Pancreas (tissue), 10 donors: Measurements from ENCODE around the gene HIPK4. TPM values are rescaled to one million over a fixed set of nuclear protein-coding genes. Genes with fewer than 3 reads are reported as not detected.

Source experiments
- ATAC-seq, 4 donors: fragments of 200-7000 bp; cut with Tn5 transposase; one replicate each; pipeline versions ENCODE4 v1.8.0 to v1.9.1; 2020; ENCODE audit warnings: mild to moderate bottlenecking in 4 of 4, moderate library complexity in 4 of 4
- DNase-seq, 6 donors: peaks; one replicate each; pipeline ENCODE4 v3.0.0-alpha.2; 2020
- FAIRE-seq: peaks from 2 replicates; lab custom pipeline; 2012; peaks lifted over from hg19 to GRCh38; lab: Jason Lieb, UNC
- H3K27ac ChIP-seq, 4 donors: fragments of 200-600 bp; sonication (generic); 1 replicate in 3 of 4; 2 replicates in 1 of 4; pipeline versions ENCODE4 v1.5.0 to v1.8.0; 2020
- H3K27me3 ChIP-seq, 4 donors: fragments of 200-600 bp; one replicate each; pipeline ENCODE4 v1.8.0; 2021
- H3K36me3 ChIP-seq, 3 donors: fragments of 200-600 bp; sonication (generic) in 1 of 3; one replicate each; pipeline versions ENCODE4 v1.5.0 to v1.8.0; 2020 to 2021
- H3K4me1 ChIP-seq, 3 donors: fragments of 200-600 bp; one replicate each; pipeline ENCODE4 v1.8.0; 2021
- H3K4me3 ChIP-seq, 4 donors: fragments of 200-600 bp; sonication (generic) in 2 of 4; one replicate each; pipeline versions ENCODE4 v1.5.0 to v1.8.0; 2020 to 2021
- H3K9me3 ChIP-seq, 4 donors: fragments of 200-600 bp; one replicate each; pipeline ENCODE4 v1.8.0; 2021
- WGBS, 2 donors: extraction: QIAGEN DNeasy Blood & Tissue Kit; methylation state at CpG; one replicate each; pipeline ENCODE4 v1.1.7; 2013; 5-methylcytosine and 5-hydroxymethylcytosine counted together
- intact Hi-C, 3 donors: fragments of 100-400 bp; cut with DNase I; formaldehyde crosslinking; loops; one replicate each; pipeline versions ENCODE4 v1.11.1 to v1.14.2; 2022
- polyA plus RNA-seq, 2 donors: library from polyadenylated mRNA; stranded (reverse); fragments of 200-250 nt; gene quantifications; one replicate each; pipeline ENCODE4 v1.2.3, GENCODE V29; 2013
- total RNA-seq, 6 donors: library from RNA; stranded (reverse); fragmentation: NEBNext Ultra II Directional in 4 of 6; extraction: Animal tissue kit (Norgen Biotek cat#: 25700) in 4 of 6; gene quantifications; one replicate each; pipeline versions ENCODE4 v1.2.1 to v1.2.4, GENCODE V29; 2021 to 2023
- TF ChIP-seq, protein P1 (sequence below), 4 donors: fragments of 200-600 bp; sonication (generic) in 3 of 4; IDR thresholded peaks; one replicate each; pipeline versions ENCODE4 v1.5.0 to v1.8.0; 2021; ENCODE audit warnings: antibody characterized with exemption in 4 of 4
- donor health status: healthy with polysubstance abuse.
- donor health status: DM: no; HTN: no; CAD: no; lungs with moderate emphysema.
- donor health status: DM: no; HTN: no; CAD: no.
- donor health status: control.
- donor health status: control.
- donor health status: Bipolar disorder and iron deficiency.
- donor health status: DM: yes; HTN: yes; CAD: no.
- donor health status: DM: no; HTN: no; CAD: no.
- donor health status: DM: no; HTN: no; CAD: no.
- donor health status: DM: yes; HTN: yes; CAD: no.

The HIPK4 gene
- total and polyA plus RNA-seq, 8 donors: 0.05 to 0.14 (median 0.08) TPM; not detected in 3

DNA sequence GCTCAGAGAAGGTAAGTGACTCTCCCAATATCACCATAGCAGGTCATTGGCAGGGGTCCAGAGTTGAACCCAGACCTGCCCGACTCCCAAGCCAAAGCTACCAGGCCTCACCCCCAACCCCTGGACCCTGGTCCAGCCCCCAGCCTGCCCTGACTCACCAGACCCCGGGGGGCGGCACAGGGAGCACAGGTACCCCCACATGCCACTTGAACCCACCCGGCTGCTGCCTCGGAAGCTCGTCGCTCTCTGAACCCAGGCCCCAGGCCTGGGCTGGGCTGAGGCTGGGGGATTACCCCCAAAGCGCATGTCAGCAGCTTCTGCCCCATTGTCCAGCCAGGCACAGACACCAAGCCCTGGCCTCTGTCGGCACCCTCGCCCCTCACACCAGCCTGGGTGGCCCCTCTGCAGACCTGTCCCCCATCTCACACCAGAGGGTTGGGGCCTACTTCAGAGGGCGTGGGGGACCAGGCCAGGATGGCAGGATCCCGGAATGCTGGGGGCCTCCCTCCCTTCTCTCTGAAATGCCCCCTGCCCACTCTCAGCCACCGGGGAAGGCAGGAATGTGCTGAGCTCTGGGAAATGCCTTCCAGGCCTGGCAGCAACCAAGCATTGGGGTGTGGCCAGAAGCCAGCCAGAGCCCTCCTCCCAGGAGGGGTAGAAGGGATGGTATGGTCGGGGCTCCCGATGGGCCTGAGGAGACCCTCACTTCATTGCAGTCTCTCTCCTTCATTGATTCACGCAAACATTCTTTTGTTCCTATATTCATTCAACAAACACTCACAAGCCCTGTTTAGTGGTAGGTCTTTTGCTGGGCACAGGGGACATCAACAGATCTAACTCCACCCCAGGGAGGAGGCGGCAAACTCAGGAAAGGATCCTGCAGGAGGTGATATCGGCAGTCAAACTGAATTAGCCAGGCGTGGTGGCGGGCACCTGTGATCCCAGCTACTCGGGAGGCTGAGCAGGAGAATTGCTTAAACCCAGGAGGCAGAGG is 24.9 kb upstream of the HIPK4 start:
- no peaks in the 10 kb centered on the region for H3K27me3 ChIP-seq
- H3K4me1 ChIP-seq: no peaks in the 10 kb centered on the region
- no peaks in the 10 kb centered on the region for H3K36me3 ChIP-seq
- no peak for ATAC-seq
- 80 to 81% methylated on average over 18 to 21 of the region's 21 CpGs for WGBS, 2 donors
- intact Hi-C loops: no loop called here
- no peak for DNase-seq
- no peak overlapping the region for H3K4me3 ChIP-seq
- TF ChIP-seq, protein P1, sequence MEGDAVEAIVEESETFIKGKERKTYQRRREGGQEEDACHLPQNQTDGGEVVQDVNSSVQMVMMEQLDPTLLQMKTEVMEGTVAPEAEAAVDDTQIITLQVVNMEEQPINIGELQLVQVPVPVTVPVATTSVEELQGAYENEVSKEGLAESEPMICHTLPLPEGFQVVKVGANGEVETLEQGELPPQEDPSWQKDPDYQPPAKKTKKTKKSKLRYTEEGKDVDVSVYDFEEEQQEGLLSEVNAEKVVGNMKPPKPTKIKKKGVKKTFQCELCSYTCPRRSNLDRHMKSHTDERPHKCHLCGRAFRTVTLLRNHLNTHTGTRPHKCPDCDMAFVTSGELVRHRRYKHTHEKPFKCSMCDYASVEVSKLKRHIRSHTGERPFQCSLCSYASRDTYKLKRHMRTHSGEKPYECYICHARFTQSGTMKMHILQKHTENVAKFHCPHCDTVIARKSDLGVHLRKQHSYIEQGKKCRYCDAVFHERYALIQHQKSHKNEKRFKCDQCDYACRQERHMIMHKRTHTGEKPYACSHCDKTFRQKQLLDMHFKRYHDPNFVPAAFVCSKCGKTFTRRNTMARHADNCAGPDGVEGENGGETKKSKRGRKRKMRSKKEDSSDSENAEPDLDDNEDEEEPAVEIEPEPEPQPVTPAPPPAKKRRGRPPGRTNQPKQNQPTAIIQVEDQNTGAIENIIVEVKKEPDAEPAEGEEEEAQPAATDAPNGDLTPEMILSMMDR (IDR thresholded peaks at IDR 0.05): no peak
- no peaks in the 10 kb centered on the region for H3K9me3 ChIP-seq
- FAIRE-seq: no peak
- no peak overlapping the region for H3K27ac ChIP-seq

DNA sequence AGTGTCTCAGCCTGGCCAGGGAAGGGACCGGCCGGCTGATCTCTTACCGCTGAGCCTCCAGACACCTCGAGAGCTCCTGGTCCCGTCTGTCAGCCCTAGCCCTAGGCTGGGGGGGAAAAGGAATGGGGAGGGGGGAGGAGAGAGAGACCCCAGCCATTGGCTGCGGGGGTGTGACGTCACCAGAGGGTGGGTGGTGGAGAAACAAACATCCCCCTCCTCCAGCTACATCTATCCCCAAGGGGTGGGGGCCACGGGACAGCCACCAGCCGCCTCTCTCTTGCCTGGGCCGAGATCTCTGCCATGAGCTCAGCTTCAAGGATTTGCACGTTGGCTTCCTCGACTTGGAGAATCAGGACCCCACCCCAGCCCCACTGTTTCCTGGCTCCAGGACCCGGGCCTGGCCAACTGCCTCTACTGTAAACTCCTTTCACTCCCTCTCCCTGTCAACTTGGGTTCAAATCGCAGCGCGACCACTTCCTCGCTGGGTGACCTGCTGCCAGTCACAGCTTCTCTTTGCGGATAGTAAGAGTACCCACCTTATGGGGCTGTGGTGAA is 23.4 kb upstream of the HIPK4 start, which contains the start of gene PRX:
TSS of gene PRX (minus strand) at position 88 of the 555 bp plus-strand sequence. CDS start 5,446 bp downstream, outside the sequence.
- 41 to 53% methylated on average over 18 of the region's 18 CpGs for WGBS, 2 donors
- TF ChIP-seq, protein P1 (IDR thresholded peaks at IDR 0.05): no peak
- FAIRE-seq: no peak
- no peaks in the 10 kb centered on the region for H3K4me1 ChIP-seq
- H3K9me3 ChIP-seq: no peaks in the 10 kb centered on the region
- intact Hi-C loops: no loop called here
- H3K36me3 ChIP-seq: no peaks in the 10 kb centered on the region
- no peak for ATAC-seq
- no peak within 1 kb of the TSS for H3K4me3 ChIP-seq
- no peak for DNase-seq
- no peak within 1 kb of the TSS for H3K27ac ChIP-seq
- no peaks in the 10 kb centered on the region for H3K27me3 ChIP-seq

DNA sequence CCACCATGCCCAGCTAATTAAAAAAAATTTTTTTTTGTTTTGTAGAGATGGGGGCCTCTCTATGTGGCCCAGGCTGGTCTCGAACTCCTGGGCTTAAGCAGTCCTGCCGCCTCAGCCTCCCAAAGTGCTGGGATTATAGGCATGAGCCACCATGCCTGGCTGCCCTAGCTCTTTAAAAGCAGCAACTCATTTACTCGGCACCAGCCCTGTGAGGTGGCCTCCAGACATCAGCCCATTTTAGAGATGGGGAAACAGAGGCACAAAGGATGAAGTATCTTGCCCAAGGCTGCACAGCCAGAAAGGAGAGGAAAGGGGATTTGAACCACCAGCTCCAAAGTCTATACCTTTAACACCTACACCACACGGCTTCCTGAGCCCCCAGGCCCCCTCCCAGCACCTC is 22.9 kb upstream of the HIPK4 start:
- 68% methylated on average over 4 of the region's 4 CpGs for WGBS, 2 donors
- H3K36me3 ChIP-seq: no peaks in the 10 kb centered on the region
- no peaks in the 10 kb centered on the region for H3K9me3 ChIP-seq
- ATAC-seq: no peak
- DNase-seq: no peak
- H3K27me3 ChIP-seq: no peaks in the 10 kb centered on the region
- no peak for FAIRE-seq
- H3K4me3 ChIP-seq: no peak overlapping the region
- intact Hi-C loops: no loop called here
- TF ChIP-seq, protein P1 (IDR thresholded peaks at IDR 0.05): no peak
- H3K27ac ChIP-seq: no peak overlapping the region
- no peaks in the 10 kb centered on the region for H3K4me1 ChIP-seq

DNA sequence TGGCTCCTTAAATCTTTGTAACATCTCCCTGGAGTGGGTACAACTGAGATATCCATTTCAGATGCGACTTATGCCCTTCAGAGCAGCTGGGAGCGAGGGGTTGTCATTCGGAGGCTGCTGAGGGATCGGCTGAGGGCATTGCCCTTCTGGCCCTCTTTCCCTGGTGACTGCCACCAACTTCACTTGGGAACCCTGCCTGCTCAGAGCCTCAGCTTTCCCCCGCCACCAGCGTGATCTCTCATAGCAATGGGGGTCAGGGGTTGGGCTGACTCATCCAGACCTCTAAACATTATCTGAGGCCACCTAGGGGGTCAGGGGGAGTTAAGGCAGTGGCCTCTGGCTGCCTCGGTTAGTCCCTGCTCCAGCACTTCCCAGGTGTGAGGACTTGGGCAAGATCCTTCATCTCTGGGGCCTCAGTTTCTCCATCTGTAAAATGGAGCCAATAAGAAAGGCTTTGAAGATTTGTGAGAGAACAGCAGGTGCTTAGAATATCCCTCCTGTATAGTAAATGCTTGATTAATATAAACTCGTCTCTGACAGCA is 22.0 kb upstream of the HIPK4 start:
- H3K36me3 ChIP-seq: no peaks in the 10 kb centered on the region

More for the DNA sequence above, 22.0 kb upstream of the HIPK4 start:
- H3K27ac ChIP-seq: no peak overlapping the region
- FAIRE-seq (no peak), DNase-seq (no peak), ATAC-seq (no peak)
- WGBS, 2 donors: 64 to 73% methylated on average over 8 of the region's 8 CpGs
- H3K4me3 ChIP-seq: no peak overlapping the region
- intact Hi-C loops: no loop called here
- H3K4me1 ChIP-seq: no peaks in the 10 kb centered on the region
- H3K9me3 ChIP-seq: no peaks in the 10 kb centered on the region
- TF ChIP-seq, protein P1 (IDR thresholded peaks at IDR 0.05): no peak
- H3K27me3 ChIP-seq: no peaks in the 10 kb centered on the region
